Measurements from ENCODE around the gene BEAN1. TPM values are rescaled to one million over a fixed set of nuclear protein-coding genes. Genes with fewer than 3 reads are reported as not detected.

BEAN1 gene
- total RNA-seq, 1 donor from 2014 or later: not detected

DNA sequence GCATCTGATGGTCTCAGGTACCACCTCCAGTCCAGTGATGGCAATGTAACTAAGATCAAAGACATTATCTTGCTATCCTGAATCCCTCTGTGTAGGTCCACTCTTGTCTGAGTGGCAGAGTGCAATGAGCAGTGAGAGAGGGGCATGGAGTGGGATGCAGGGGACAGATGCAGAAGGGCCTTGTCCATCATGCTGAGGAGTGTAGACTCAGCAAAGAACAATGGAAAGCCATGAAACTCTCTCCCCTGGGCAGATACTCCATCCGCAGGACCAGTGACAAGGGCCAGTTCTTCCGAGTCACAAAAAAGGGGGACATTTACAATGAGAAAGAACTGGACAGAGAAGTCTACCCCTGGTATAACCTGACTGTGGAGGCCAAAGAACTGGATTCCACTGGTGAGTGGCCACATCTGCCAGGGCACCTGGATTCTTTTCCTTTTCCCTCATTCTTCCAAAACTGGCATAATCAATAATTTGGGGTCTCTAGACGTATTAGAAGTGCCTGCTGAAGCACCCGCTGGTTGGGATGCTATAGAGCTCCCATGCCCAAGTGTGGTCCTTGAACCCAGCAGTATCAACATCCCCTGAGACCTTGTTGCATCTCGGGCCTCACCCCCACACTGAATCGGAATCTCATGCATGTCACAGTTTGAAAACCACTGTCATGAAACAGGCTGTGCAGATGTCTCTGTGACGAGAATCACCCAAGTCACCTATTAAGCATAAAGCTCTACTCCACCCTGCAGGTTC, 31.1 kb upstream of the BEAN1 start:
- no peak for DNase-seq

DNA sequence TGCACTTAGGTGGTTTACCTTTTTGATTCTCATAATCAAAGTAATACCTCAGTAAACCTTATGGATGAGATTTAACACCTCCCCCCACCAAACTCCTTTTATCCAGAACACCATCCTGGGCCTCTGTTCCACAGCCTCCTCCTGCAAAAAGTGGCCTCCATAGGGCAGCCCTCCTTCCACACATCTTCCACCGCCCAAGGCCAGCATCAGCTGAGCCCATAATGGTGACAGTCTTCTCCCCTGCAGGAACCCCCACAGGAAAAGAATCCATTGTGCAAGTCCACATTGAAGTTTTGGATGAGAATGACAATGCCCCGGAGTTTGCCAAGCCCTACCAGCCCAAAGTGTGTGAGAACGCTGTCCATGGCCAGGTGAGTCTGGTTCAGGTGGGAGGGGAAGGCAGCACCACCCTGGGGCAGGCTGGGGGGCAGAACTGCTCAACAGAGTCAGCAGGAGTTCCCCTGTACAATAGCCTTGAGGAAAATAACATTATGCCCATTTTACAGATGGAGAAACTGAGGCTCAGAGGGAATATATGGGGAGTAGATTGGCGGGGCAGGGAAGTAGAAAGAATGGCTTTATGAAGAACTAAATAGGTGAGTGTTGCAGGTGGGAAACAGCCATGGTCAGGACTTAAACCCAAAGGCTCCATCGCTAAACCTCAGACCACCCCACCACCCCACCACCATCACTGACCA, 29.2 kb upstream of the BEAN1 start:
- no peak for DNase-seq

DNA sequence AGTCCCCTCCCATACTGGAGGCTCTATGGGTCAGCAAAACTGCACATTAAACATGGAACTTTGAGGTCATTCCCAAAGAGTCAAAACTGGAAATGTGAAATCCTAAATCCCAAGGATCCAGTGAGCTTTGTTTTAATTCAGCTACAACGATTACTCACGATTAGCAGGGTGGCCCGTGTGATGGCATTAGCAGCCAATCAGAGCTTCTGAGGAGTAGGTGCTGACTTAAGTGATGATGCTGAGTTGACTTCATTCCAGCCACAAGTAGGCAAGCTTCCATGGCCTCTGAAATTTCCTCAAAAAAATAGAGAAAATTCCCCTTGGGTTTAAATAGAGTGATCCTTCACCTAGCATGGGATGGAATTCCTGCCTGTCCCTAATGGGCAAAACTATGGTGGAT, 28.1 kb upstream of the BEAN1 start:
- no peak for DNase-seq

DNA sequence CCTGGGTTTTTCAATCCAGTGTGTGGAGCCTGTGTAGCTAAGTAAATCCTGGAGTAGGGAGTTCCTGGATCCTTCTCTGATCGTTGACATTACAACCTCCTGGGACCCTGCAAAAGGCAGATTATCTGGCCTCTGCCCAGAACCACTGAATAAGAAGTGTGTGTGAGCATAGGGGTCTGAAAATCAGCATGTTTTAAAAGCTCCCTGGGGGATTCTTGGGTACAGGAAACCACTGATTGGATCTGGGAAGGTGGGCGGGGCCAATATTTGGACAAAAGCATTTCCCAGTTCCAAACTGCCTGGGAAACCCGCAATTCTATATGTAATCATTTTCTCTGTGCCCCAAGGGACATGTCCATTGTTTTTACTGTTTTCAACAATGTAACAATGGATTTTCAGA, 27.2 kb upstream of the BEAN1 start:
- peak; percentile 42 for DNase-seq

DNA sequence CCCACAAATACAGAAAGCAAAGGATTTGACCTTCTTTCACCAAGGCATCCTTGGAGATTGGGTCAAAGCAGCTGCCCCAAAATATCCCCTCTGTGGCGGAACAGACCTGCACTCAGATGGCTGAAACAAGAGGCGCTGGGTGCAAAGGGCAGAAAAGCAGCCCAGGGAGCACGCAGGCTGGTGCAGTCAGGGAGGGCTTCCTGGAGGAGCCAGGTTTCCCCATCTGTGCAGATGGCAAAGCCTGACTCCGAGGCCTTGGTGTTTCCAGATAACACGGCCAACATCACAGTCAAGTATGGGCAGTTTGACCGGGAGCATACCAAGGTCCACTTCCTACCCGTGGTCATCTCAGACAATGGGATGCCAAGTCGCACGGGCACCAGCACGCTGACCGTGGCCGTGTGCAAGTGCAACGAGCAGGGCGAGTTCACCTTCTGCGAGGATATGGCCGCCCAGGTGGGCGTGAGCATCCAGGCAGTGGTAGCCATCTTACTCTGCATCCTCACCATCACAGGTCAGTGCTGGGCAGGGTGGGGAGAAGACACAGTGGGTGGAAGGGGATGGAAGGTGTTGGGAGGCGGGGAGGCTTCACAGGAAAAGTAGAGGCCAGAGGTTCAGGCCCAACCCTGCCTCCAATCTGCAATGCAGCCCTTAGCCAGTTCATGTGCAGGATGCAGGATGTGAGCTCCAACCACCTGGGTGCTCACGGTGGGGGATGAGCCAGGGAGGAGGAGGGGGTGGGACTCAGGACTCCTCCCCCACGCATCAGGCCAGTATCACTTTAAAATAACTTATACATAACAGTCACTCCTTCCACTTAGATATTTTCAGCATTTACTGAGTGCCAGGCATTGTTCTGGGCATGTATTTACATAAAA, 26.4 kb upstream of the BEAN1 start:
- DNase-seq: no peak

DNA sequence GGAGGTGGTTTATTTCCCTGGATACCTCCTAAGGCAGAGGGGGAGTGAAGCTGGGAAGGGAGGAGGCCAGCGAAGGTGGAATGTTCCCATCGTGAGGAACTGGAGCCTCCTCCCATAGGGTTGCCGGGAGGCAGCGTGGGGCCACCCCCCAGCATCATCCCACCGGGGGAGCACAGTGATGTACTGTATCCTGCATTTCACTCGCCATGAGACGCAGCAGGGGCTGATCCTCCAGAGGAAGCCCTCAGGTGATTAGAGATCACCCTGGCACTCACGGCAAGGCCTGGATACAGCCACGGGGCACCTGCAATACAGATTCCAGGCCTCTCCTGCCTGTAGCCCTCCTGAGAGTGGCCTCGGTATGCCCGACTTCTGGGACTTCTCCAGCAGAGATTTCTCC, 25.5 kb upstream of the BEAN1 start:
- DNase-seq: no peak

DNA sequence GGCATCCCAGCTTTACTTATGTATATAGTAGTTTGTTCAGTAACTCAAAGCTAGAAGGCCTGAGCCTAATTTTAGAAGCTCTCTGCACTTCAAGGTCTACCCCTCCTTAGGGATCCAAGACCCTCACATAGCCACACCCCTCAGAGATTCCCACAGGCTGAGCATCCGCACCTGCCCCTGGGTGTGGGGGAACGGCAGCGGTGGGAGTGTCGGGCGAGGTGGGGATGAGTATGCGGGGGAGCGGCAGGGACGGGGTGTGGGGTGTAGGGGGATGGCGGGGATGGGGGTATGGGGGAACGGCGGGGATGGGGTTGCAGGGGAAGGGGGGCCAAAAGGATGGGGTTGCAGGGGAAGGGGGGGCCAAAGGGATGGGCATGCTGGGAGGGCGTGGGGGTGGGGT, 24.9 kb upstream of the BEAN1 start:
- no peak for DNase-seq

DNA sequence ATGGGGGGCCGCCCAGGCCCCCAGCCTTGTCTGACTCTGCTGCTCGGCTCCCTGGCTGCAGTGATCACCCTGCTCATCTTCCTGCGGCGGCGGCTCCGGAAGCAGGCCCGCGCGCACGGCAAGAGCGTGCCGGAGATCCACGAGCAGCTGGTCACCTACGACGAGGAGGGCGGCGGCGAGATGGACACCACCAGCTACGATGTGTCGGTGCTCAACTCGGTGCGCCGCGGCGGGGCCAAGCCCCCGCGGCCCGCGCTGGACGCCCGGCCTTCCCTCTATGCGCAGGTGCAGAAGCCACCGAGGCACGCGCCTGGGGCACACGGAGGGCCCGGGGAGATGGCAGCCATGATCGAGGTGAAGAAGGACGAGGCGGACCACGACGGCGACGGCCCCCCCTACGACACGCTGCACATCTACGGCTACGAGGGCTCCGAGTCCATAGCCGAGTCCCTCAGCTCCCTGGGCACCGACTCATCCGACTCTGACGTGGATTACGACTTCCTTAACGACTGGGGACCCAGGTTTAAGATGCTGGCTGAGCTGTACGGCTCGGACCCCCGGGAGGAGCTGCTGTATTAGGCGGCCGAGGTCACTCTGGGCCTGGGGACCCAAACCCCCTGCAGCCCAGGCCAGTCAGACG, 24.4 kb upstream of the BEAN1 start:
- DNase-seq: no peak

DNA sequence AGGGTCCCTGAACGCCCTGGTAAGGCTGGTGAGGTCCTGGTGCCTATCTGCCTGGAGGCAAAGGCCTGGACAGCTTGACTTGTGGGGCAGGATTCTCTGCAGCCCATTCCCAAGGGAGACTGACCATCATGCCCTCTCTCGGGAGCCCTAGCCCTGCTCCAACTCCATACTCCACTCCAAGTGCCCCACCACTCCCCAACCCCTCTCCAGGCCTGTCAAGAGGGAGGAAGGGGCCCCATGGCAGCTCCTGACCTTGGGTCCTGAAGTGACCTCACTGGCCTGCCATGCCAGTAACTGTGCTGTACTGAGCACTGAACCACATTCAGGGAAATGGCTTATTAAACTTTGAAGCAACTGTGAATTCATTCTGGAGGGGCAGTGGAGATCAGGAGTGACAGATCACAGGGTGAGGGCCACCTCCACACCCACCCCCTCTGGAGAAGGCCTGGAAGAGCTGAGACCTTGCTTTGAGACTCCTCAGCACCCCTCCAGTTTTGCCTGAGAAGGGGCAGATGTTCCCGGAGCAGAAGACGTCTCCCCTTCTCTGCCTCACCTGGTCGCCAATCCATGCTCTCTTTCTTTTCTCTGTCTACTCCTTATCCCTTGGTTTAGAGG, 23.5 kb upstream of the BEAN1 start:
- DNase-seq: no peak

DNA sequence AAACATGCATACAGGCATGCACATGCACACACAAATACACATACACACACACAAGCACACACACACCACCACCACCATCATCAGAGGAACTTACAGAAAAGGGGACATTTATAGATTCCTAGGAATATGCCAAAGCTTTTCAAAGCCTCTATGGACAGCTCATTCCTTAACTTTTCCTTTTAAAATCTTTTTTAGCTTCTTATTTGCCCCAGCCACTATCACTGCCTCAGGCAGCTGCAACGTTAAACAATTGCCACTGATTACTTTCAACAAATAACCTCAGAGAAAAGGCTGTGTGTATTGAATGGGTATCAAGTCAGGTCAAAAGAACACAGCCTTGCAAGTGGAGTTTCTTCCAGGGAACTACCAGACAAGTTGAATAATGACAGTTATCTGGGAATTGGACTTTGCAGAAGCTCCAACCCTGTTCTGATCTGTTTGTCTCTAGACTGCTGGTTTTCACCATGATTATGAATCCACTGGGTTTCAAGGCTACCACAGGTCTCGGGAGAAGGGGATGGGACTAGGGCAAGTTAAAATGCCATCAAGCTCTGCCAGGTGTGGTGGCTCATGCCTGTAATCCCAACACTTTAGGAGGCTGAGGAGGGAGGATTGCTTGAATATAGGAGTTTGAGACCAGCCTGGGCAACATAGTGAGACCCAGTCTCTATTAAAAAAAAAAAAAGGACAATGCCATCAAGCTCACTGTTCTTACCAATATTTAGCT, 21.9 kb upstream of the BEAN1 start:
- DNase-seq: no peak

DNA sequence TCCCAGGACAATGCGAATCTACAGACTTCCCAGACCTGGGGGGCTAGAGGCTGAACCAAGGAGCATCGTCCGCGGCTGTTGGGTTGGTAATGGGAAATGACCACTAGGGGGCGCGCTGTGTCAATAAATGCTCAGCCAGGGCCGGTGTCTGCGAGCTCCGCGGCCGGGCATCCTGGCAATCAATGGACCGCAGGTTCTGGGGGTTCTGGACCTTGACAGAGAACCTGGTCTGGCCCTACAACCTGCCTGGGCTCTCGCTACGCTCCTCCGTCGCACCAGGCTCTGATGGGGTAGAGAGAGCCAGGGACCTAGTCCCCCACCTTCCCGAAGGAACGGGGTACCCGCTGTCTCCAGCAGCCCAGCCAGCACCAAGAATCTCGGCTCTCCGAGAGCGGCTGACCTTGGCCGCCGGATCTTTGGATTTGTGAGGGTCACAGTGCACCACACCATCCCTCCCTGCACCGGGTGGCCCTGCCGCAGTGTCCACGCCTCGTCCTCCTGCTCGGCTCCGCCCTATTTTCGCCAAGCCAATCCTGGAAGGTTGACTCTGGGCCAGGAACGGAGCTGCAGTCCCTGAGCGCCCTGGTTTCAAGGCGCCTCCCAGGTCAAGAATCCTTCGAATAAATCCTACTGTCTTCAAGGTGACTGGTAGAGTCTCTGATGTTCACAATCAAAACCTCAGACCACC, 20.4 kb upstream of the BEAN1 start:
- DNase-seq: peak; percentile 91

DNA sequence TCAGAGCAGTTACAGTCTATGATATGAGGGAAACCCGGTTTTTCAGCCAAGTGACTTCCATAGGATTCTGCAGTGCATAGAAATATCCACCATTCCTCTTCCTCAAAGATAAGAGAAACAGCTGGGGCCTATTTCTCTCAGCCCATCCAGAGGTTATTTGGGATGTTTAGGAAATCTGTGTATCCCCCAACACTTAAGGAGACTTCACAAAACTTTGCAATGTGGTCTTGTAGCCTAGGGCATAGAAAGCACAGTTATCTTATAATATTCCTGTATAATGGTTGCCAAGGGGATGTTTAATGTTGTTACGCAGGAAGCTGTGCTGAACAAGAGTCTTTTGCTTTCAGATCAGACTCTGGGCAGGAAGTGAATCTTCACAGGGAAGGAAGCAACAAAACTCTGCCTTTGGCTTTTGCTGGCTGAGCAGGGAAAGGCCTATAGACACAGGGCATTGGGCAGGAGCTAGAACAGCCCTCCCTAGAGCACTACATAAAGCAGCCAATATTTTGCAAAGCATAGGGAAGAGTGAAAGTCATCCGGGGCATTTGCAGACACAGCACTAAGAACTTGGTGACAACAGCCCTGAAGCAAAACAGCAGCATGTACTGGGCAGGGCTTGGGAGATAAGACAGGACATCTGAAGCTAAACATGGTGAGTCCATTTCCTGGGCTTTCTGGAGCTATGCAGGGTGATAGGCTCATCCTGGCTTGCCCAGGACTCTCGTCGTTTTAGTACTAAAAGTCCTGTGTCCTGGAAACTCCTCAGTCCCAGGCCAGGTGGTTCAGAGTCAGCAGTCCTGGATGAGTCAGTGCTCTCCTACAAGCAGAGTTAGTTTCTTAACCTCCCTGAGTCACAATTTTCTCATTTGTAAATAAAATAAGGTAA, 18.7 kb upstream of the BEAN1 start:
- DNase-seq: peak; percentile 45

DNA sequence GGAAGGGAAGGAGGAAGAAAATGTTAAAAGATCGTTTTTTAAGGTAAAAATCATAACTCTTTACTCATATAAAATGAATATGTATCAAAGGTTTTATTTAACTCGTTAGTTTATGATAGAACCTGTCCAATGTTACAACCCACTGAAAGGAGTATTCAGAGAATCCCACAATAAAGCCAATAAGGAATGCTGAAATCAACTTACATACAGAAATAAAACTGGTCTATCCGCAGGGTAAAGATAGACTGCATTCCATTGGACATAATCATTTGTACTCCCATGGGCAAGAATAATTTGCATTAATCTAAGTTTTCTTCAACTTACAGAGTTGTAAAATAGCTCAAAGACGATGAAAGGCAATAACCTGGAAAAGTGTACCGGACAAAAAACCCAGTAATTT, 17.9 kb upstream of the BEAN1 start:
- no peak for DNase-seq

DNA sequence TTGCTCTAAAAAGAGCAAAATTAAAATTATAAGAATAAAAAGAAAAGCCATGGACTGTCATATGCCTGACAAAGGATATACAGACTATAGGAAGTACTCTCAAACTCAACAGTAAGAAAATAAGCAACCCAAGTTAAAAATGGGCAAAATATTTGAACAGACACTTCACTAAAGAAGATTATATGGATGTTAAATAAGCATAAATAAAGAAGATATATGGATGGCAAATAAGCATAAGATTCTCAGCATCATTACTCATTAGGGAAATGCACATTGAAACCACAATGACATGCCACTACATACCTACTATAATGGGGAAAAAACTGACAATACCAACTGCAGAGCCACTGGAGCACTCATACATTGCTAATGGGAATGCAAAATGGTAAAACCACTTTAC, 14.9 kb upstream of the BEAN1 start:
- DNase-seq: no peak

DNA sequence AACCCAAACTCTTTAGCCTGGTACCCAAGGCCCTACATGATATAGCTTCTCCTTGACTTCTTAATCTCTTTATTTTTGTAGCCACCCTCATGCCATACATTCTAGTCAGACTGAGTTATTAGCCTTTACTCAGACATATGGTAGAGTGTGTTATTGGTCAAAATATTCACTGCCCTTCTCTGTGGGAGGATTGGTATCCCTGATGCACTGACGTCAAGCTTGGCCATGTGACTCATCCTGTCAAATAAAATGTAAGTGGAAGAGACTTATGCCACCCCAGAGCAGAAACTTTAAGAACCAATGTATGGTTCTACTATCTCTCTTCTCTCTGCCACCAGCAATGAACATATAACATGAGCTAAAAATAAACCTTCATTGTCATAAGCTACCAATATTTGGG, 12.2 kb upstream of the BEAN1 start:
- no peak for DNase-seq

DNA sequence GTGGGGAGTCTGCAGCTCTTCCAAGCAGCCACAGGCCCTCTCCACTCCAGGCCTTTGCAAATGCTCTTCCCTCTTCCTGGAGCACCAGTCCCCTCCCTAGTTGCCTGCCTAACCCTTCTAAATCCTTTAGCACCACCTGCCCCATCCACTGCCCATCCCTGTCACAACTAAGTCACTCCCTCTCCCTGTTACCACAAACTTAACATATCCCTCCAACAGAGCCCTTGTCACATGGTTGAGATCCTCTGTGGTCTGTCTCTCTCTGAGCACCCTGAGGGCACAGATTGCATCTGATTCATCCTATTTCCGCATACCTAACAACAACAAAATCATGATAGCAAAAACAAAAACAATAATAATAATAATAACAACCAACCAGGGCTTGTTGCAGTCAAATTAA, 11.0 kb upstream of the BEAN1 start:
- no peak for DNase-seq

DNA sequence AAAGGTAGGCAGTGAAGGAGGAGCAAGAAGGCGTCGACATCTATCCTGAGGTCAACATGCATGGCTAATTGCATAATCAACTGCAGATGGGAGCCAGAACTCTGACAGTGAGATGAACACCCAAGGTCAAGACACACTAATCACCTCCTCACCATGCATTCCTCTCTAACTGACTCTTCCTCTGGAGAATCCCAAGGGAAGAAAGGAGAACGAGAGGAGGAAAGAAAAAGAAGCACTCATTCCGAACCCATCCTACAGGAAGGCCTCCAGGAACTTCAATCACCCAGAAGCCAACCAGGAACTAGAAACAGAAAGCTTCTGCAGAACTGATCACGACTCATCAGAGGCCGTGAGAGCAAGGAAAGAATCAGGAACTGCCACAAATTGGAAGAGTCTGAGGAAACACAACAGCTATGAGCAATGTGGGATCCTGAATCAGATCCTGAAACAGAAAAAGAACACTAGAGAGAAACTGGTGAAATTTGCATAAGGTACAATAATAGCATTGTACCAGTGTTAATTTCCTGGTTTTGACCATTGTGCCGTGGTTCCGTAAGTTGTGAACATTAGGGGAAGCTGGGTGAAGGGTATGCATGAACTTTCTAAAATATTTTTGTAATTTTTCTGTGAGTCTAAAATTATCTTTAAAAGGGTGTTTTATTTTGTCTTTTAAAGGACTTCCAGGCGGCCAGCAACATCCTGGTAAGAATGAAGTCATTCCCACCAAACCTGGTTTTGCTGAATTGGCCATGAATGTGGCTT, 10.0 kb upstream of the BEAN1 start:
- DNase-seq: no peak

DNA sequence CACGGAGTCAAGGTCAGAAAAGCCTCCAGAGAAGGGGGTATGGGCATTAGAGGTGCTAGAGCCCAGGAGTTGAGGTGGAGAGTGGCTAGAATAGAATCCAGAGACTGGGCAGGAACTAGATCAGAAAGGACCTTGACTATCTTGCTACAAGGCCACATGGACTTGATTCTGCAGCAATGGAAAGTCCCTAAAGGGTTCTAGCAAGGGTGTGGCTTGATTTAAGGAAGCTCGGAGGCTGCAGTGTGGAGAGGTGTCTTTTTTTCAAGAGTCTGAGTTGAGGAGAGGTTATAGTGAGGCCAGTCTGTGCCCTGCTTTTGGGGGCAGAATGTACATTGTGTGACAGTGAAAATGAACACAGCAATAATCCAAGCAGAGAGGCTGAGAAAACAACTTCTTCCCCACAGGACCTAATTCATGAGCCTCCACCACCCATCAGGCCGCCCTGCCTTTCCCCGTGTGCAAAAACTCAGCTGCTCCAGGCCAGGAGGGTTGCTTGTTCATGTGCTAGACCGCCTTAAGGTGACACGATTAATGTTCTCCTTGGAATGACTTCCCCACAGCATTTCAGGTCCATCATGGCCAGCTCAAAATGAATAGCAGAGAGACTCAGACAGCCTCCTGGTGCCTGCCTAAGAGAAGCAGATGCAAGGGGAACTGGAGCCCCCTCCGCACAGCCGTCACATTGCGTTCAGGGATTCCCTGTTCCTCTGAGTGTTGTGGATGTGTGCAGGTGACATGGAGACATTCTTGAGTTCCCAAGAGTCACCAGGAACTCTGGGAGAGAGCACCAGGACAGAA, 8.7 kb upstream of the BEAN1 start:
- no peak for DNase-seq
